Glomerular visceral epithelial cell (primary cell): ENCODE measurements around the gene PHOSPHO1.

Experiments used
- DNase-seq: peaks from one replicate; pipeline ENCODE4 v3.0.0-alpha.2; 2016; ENCODE audit errors: extremely low spot score

The PHOSPHO1 gene

DNA sequence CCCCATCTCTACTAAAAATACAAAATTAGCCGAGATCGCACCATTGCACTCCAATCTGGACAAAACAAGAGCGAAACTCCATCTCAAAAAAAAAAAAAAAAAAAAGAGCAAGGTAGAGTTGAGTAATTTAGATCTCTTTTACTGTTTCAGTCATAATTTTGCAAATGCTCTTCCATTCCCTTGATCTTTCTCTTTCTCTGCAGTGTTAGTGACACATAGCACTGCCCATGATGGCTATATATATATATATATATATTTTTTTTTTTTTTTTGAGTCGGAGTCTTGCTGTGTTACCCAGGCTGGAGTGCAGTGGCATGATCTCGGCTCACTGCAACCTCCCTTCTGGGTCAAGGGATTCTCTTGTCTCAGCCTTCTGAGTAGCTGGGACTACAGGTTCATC, 12.2 kb upstream of the PHOSPHO1 start:
- DNase-seq: no peak

DNA sequence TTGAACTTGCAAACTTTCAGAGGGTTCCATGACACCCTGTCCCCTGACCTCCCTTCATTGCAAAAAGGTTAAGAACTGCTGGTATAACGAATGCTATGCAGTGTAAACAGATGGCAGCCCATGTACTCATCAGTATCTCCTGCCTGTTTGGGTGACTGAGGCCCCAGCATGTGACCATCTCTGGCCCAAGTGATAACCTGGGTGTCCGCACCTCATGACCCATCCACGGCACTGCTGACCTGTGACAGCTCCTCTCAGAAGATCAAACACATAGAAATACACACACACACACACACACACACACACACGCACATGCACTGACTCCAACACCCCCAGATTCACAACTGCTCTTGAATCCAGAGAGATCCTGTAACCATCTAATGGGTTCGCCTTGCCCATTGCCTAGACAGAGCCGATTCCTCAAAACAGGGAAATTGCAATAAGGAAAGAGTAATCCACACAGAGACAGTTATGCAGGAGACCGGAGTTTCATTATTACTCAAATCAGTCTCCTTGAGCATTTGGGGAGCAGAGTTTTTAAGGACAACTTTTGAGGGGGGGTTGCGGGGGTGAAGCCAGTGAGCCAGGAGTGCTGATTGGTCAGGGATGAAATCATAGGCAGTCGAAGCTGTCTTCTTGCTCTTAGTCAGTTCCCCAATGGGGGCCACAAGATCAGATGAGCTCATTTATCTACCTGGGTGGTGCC, 11.3 kb upstream of the PHOSPHO1 start:
- no peak for DNase-seq

DNA sequence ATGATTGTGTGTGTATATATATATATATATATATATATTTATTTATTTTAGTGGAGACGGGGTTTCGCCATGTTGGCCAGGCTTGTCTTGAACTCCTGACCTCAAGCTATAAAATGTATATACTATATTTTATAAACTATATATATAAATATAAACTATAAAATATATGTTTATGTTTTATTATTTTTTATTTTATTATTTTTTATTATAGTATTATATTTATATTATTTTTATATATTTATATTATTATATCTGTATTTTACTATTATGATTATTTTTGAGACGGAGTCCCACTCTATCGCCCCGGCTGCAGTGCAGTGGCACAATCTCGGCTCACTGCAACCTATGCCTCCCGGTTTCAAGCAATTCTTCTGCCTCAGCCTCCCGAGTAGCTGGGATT, 10.5 kb upstream of the PHOSPHO1 start:
- no peak for DNase-seq

DNA sequence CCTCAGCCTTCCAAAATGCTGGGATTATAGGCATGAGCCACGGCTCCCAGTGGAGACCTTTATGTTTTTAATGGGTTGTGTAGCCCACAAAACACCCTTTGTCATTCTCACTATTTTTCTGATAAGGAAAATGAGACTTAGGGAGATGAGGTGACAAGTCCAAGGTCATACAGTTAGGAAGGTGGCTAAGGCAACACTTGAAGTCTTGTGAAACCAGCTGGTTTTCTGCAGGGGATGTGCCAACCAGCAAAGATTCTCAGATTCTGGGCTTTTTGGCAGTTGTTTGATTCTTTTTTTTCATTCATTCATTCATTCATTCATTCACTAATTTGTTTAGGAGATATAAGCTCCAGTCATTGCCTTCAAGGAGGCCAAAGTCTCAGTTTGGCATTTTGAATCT, 10.0 kb upstream of the PHOSPHO1 start:
- no peak for DNase-seq

DNA sequence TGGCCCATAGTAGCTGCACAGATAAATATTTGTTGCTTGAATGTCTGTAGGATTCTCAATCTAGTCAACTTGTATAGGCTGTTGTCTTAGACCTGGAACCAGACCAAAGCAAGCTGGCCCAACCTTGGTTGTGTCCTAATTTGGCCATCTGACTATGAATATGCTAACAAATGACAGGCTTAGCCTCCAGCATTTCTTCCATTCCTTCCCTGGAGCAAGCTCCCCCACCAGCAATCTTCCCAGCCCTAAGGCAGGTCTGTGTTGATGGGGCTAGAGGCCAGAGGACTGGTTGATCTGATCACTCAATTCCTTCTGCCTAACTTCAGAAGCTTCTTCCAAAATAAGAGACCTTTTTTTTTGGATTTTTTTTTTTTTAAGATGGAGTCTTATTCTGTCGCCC, 9.4 kb upstream of the PHOSPHO1 start:
- no peak for DNase-seq

DNA sequence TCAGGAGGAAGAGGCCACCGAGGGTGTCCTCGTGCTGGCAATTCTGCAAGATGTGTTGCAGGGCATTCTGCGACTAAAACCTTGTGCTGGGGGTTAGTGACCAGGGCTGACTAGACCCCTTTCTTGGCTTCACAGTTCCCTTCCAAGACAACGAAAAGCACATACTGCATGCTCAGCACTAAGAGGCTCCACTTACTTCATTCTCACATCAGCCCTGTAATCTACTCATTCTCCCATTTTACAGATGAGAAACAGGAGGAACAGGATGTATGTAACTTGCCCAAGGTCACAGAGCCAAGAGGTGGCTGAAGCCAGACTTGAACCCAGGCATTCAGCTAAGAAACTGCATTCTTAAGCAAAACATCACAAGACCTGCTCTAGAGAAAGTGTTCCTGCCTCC, 5.3 kb upstream of the PHOSPHO1 start:
- DNase-seq: no peak

DNA sequence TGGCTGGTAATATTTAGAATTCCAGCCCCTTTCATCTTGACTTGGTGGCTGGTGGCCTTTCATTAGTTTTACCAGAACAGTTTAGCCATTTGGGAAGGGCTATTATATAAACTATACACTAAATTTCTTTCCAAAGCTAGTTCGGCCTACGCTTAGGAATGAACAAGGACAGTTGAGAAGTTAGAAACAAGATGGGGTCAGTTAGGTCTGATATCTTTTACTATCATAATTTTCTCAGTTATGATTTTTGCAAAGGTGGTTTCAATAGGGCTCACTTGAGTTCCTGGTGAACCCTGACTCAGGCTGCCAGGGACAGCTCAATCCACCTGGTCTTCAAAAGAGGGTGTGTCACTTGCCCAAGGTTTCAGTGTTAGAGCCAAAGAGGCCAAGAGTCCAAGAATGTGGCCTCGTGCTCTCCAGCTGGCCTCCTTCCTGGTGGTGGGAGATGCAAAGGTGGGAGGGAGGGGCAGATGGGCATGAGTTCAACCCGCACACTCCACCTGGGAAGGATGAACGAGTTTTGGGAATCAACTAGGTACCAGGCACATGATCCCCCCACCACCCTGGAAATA, 4.0 kb upstream of the PHOSPHO1 start:
- no peak for DNase-seq

DNA sequence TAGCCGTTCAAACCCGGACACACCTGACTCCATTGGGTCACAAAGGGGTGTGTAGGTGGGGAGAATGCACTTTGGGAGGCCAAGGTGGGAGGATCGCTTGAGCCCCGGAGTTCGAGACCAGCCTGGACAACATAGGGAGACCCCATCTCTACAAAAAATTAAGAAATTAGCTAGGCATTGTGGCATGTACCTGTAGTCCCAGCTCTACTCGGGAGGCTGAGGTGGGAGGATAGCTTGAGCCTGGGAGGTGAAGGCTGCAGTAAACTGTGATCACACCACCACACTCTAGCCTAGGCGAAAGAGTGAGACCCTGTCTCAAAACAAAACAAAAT, 942 bp upstream of the PHOSPHO1 start:
- DNase-seq: no peak

DNA sequence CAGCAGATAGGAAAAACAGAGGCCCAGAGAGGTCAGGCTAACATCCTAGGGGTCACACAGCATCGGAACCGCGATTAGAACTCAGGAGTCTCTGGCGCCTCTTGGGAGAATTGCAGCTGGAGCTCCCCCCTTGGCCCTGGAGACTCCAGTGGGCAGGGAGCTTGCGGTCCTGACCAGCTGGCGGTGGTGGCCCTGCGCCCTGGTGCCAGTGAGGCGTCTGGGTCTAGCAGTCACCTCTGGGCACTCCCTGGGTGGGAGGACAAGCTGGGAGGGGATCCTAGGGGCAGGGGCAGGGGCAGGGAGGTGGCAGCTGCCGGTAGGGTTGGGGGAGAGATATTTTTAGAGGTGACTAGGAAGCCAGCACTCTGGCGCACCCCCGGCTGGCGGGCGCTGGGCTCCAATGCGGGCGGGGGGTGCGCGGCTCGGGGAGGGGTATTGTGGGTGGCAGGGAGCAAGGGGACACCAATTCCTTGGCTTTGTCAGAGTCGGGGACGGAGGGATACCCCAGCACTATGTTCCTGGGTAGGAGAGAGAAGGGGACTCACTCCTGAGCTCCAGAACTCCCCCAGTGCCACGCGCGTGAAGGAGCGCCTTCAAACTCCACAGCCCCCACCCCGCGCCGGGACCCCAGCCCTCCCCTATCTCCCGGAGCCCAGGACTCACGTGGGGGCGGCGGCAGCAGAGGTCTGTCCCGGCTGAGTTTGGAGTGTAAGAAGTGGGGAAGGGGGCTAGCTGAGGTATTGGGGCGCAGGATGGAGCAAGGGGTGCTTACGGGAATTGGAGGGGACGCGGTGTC, 584 bp downstream of the PHOSPHO1 start:
- DNase-seq: no peak

DNA sequence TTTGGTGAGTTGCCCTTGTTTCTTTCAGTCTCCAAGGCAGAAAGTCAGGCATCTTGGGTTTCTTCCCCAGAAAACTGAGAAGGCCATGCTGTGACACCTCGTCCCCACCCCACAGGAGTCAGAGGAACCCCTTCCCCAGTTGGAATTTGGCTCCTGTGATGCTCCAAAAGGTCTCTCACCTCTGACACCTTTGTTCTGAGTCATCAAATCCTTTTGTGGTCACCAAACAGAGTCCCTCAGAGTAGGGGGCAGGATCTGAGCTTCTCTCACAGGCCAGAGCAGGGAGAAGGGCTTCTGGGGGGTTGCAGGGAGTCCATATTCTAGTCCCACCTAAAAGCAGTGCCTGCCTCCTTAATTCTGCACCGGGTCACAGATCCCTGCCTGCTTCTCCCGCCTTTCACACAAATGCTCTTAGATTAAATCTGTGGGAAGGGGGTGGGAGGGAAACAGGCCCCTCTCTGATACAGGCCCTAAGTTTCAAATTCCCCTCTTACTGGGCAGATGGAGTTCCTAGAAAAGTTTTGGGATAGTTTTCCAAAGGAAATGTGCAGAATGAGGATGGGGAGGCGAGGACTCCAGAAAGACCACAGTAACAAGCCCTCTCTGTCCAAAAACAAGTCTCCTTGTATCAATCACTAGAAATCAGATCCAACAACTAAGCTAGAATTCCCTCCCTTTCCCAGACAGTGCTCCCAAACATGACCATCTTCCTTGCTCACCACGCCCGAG, 1.3 kb downstream of the PHOSPHO1 start:
- no peak for DNase-seq

DNA sequence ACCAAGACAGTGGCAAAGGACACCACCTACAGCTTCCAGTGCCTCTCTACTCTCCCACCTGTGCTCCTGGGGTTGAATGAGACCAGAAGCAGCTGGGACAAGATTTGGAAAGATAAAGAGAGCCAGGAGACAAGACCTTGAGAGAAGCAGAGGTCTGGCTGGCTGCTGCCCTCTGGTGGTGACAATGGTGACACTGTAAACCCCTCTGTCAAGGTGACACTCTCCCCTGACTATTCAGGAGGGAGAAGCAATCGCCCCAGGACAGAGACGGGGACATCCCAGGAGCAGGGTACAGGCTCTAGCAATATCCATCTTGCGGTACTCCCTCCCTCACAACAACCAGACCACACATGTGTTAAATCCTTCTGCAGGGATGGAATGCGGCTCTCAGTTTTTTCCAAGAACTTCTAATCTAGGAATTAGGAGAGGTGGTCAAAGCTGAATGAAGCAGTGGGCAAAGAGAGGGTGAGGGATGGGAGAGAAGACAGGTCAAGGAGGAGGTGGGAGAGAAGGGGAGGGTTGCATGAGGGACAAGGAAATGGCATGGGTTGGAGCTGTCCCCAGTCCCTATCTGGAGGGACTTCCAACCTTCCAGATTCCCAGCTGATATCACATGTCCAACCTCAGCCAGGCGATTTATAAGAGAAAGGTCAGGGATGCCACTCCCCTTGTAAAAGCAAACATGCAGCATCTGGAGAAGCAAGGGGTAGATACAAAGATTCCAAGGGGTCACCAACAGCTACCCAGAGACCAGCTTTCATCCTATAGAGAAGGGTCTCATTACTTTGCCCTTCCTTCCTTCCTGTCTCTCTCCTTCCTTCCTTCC, 2.9 kb downstream of the PHOSPHO1 start:
- peak; percentile 74 for DNase-seq

DNA sequence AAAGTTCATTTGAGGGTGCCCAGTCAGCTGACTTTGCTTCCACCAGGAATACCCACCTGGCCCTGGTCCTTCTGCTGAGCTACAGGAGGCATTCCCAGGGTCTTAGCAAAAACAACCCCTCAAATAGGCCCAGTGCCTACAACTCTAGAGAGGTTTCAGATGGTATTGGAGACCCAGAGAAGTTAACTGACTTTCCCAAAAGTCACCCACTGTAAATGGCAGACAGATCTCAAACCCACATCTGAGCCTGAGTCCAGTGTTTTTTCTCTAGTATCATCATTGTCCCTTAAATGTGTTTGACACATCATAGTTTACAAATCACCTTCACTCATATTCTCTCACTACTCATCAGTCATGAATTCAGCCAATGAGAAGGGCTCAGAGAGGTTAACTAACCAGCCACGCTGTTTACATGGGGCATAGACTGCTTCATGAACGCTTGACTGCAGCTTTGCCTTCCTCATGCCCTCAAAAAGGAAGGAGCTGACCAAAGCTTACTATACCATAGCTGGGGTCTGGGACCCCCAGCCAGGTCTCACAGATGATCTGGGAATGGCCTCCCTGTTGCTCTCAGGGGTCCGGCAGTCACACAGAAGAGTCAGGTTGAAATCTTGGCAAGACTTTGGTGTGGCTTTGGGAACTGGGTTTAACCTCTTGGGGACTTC, 3.7 kb downstream of the PHOSPHO1 start:
- DNase-seq: no peak

DNA sequence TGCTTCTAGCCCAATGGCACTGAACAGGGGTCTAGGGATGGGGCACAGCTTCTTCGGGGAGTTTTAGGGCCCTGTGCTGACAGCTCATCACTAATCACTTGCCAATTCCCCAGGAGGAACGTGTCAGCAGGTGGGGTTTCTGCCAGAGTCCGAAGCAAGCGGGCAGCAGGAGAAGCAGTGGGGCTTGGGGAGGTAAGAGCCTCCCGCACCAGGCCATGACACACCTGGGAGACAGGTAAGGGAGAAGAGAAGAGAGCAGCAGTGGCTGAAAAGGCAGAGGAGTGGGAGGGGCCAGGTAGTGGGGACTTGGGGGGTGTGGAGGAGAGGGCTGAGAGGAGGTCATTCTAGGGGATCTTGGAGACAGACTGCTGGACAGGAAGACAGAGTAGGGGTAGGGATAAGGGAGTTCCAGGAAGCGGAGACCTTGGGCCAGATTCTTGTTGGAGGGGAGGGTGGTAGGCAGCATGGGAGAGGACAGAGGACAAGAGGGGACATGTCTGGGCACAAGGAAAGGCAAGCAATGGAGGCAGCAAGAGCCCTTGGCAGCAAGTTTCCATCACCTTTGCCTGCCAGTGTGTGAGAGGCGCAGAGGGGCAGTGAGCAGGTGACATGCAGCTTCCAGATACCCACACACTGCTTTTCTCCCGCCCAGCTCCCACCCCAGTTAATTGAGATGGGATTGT, 4.9 kb downstream of the PHOSPHO1 start:
- no peak for DNase-seq

DNA sequence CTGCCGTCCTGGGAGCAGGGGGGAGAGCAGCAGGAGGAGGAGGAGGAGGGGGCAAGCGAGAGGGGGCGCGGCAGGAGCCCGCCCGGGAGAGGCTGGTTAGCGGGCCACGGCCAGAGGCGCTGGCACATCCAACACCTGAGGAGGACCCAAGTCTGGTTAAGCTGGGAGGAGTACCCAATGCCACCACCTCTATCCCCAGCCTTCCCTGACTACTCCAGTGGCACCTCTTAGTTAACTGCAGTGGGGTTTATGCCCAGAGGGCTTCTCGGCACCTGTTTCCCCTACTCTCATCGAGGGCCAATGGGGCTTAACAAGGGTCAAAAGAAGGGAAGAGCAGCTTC, 5.6 kb downstream of the PHOSPHO1 start:
- no peak for DNase-seq

DNA sequence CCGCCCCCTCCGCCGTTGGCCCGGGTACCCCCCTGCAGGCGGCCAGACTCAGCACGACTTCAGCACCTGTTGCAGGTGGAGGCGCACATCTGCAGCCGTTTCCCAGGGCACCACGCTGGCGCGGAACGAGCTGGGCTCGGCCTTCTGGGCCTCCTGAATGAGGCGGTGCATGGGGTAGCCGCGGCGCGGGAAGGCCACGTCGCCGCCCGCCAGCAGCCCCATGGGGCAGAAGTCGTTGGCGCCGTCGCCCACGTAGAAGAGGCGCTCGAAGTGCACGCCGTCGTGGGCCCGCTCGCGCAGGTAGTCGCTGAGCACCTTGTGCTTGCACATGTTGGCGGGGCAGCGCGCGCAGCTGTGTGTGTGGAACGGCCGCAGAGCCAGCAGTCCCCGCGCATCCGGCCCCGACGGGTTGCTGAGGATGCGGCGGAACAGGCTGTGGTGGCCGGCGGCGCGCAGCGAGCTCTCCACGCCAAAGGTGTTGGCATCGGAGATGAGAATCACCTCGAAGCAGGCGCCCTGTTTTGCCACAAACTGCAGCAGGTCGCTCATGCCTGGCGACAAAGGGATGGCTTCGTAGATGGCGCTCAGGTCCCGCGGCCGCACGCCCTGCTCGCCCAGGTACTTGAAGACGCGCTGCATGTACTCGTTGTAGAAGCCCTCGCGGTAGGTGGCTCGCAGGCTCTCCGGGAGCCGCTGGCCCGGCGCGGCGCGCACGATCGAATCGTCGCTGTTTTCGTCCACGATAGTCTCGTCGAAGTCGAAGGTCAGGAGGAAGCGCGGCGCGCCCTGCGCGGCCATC, 6.2 kb downstream of the PHOSPHO1 start:
- no peak for DNase-seq

DNA sequence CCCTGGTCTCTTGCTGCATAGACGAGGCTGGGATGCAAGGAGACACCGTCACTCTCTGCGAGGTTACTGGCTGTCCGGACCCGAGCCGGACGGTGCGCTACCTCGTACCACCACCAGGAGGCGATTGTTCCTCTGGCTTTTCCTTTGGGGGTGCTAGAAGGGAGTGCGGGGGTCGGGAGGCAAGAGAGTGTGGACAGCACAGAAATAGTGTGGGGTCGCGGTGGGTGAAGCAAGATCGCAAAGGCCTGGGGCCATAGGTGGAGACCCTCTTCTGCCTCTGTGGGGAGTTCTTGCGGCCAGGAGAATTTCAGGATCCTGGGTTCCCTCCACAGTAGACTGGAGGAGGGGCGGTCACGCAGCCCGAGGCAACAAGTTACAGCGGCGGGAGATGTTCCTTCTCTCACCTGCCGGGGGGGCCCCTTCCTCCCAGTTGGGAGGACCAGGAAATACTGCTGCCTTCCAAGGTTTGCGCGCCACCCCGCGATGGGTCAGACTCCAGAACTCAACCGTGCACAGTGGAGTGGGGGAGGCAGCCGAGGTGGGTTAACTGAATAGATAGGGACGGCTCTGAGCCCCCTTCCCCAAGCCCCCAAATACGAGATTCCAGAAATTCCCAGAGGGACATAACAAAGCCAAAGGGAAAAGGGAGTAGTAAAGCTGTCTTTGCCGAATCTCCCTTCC, 6.9 kb downstream of the PHOSPHO1 start:
- peak; percentile 34 for DNase-seq

DNA sequence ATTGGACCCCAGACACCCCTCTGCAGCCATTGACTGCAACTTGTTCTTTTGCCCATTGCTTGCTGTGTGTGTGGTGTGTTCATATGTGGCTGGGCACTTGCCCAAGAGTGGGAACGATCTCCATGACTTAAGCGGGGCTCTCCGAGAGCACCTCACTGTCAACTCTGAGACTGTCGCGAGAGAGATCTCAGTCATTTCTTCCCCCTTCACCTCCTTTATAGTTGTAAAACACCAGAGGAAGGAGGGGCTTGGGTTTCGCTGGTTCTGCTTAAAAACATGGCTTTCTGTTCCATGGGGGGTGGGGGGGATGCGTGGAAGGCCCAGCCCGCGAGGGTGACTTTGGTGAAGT, 7.4 kb downstream of the PHOSPHO1 start:
- no peak for DNase-seq

DNA sequence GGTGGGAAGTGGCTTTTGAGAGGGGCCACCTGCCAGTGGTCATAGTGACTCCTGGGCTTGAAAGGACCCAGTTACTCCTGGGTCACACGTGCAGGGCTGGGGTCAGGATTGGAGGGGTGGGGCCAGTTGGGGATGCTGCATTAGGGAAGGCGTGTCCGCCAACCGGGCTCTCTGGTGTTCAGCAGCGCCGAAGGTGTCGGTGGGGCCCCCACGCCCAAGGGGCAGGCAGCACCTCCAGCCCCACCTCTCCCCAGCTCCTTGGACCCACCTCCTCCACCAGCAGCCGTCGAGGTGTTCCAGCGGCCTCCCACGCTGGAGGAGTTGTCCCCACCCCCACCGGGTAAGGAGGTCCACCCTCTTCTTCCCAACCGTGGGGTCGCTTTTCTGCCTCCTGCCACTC, 10.6 kb downstream of the PHOSPHO1 start:
- DNase-seq: no peak
